GM10266 (cell line): ENCODE data around the gene PAK5.

Source experiments
- DNase-seq: peaks from one replicate; pipeline ENCODE4 v3.0.0; 2012; ENCODE audit errors: extremely low spot score
- TF ChIP-seq, protein P1 (sequence below): IDR thresholded peaks from 2 replicates; pipeline ENCODE4 v1.5.1; 2012; ENCODE audit warnings: mild to moderate bottlenecking, low read depth; ENCODE audit not compliant: control insufficient read depth, insufficient read depth; ENCODE audit errors: missing control alignments

The PAK5 gene

DNA sequence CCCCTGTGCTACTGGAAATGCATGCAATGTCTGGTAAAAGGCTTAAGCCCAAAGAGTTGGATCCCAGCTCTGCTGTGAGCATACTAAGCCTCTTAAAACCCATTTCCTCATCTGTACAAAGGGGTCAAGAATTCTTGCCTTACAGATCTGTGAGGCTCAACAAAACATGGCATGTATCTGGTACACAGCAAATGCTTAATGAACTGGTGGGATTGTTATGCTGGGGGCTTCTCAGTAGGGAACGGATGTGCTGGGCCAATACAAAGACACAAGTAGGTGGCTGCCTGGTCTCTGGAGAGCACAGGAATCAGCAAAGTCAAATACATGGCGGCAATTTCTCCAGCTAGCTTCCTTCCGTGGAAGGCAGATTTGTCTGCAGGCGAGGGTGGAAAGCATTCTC lies 262.2 kb downstream of the PAK5 start:
- TF ChIP-seq, protein P1, sequence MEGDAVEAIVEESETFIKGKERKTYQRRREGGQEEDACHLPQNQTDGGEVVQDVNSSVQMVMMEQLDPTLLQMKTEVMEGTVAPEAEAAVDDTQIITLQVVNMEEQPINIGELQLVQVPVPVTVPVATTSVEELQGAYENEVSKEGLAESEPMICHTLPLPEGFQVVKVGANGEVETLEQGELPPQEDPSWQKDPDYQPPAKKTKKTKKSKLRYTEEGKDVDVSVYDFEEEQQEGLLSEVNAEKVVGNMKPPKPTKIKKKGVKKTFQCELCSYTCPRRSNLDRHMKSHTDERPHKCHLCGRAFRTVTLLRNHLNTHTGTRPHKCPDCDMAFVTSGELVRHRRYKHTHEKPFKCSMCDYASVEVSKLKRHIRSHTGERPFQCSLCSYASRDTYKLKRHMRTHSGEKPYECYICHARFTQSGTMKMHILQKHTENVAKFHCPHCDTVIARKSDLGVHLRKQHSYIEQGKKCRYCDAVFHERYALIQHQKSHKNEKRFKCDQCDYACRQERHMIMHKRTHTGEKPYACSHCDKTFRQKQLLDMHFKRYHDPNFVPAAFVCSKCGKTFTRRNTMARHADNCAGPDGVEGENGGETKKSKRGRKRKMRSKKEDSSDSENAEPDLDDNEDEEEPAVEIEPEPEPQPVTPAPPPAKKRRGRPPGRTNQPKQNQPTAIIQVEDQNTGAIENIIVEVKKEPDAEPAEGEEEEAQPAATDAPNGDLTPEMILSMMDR = no peak
- DNase-seq = no peak

DNA sequence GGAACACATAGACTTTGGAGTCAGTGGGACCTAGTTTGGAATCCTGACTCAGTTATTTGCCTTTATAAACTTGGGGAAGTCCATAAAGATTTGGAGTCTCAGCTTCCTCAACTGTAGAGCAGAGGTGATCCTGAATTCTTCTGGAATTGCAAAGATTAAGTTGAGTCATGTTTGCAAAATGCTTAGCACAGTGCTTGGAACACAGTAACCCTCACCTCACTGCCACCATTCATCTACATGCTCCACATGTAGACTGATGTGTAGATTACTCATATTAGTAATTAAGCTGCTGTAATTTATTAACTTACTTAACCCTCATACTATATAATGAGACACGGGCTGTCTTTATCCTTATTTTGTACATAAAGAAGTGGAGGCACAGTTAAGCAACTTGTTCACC lies 263.0 kb downstream of the PAK5 start:
- TF ChIP-seq, protein P1 = no peak
- DNase-seq = no peak

DNA sequence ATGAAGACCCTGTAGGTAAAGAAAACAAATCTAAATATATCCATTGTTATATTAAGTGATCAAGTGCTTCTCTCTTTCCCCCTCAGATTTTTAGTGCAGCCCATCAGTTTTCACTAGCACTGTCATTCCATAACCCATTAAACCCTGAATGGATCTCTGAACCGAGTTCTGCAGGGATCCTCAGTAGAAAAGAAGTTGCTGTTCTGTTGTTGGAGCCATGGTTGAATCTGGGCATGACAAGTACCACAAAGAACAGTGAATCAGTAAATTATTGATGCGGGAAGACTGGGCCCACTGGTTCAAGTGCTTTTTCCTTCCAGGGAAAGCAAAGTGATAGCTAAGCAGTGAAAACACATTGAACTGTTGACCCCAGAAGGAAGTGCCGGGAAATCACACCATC lies 264.1 kb downstream of the PAK5 start:
- TF ChIP-seq, protein P1 = no peak
- no peak for DNase-seq

DNA sequence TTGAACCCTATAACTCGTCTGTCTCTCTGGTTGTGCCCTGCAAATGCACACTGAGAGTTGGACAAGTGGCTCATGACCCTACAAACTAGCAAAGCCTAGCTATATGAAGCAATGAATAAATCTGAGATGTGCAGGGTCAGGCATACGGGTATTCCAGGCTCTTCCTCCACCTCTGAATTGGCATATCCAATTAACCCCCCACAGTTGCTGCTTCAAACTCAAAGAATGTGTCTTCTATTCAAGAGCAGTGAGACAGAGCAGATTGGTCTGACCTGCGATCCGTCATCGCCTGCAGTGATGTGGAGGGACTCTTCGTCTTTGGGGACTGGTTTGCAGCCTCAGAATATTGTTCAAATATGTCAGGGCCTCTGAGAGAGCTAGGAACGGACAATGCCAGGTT lies 264.7 kb downstream of the PAK5 start:
- no peak for DNase-seq
- TF ChIP-seq, protein P1 = no peak

DNA sequence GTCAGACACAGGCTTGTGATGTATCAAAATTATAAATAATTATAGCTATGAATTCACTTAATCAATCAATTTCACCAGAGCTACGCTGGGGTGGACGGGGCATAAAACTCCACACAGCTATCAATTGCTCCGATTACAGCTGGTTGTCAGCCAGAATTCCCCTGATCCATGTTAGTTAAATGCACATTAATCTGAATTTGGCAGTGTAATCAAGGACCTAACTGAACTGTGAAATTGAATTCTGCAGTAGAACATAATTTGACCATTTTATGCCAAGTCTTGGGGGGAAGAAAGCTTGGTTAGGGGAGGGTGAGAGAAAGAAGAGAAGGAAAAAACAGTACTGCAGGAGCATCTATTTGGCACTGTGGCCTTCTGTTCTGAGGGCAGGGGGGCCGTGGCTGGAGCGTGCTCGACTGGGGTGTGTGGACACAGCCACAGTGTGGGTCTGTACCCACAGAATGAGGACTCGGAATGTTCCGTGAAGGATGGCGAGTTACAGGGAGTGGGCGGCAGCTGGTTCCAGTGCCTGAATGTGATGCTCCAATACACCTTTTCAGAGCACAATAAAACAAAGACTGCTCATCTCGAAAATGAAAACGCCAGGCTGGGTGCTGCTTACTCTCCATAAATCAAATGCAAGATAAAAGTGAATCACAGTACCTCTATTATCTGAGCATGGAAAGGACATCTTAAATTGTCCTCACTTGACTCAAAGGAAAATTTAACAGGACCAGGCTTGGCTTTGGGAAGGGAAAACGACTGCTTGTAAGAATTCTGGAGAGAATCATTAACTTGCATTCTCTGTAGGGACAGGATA lies 265.3 kb downstream of the PAK5 start:
- no peak for DNase-seq
- TF ChIP-seq, protein P1 = no peak

DNA sequence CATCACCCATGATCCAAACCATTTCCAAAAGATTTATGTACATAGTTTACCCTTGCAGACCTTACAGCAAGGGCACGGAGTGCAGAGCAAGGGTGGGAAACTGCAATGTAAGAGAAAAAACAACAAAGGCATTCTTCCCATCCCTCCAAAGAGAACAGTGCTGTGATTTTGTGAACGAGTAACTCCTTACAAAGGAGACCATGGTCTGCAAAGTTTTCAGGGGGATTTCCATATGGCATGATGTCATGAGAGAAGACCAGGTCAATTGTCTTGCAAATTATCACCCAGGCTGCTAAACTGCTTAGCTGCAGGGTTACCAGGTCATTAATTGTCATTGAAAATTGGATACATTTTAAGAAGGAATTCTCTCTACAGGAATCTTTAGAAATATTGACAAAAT lies 266.2 kb downstream of the PAK5 start:
- TF ChIP-seq, protein P1 = no peak
- no peak for DNase-seq

DNA sequence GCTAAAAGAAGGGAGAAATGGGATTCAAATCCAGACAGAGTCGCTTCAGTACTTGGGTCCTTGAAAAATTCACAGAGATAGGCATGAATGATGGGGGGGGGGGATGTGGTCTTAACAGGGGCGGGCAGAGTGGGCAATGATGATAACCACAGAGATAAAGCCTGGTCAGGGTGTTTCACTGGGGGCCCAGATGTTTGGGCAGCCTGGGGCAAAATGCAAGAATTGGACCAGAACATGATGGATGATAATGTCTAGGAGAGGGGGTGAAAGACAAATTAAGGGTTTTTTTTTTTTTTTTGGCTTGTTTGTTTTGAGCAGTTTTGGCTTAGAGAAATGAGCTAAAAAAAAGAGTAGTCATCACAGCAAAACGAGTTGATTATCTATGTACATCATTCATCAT lies 267.1 kb downstream of the PAK5 start:
- no peak for DNase-seq
- TF ChIP-seq, protein P1 = no peak
